Esophagus squamous epithelium (tissue), 5 donors: Measurements from ENCODE around the gene KNOP1. TPM values are rescaled to one million over a fixed set of nuclear protein-coding genes. Genes with fewer than 3 reads are reported as not detected.

ENCODE experiments used
- DNase-seq: peaks from one replicate; lab custom pipeline; 2025; lab: John Stamatoyannopoulos, UW
- H3K27ac ChIP-seq, 4 donors: fragments of 200-600 bp; sonication (generic); one replicate each; pipeline ENCODE4 v1.5.1; 2016 to 2019; ENCODE audit warnings: mild to moderate bottlenecking in 1 of 4
- H3K27me3 ChIP-seq, 4 donors: fragments of 200-600 bp; sonication (generic); 1 replicate in 3 of 4; 2 replicates in 1 of 4; pipeline versions ENCODE4 v1.5.1 to v1.6.0; 2017 to 2021; ENCODE audit warnings: antibody characterized with exemption in 1 of 4
- H3K36me3 ChIP-seq, 3 donors: fragments of 200-600 bp; sonication (generic); one replicate each; pipeline ENCODE4 v1.5.1; 2016 to 2019
- H3K4me1 ChIP-seq, 3 donors: fragments of 200-600 bp; sonication (generic); one replicate each; pipeline ENCODE4 v1.5.1; 2017 to 2019
- H3K4me3 ChIP-seq, 4 donors: fragments of 200-600 bp; sonication (generic); 1 replicate in 3 of 4; 2 replicates in 1 of 4; pipeline ENCODE4 v1.5.1; 2016 to 2019; ENCODE audit warnings: mild to moderate bottlenecking in 2 of 4, moderate library complexity in 1 of 4
- H3K9me3 ChIP-seq, 3 donors: fragments of 200-600 bp; sonication (generic); one replicate each; pipeline ENCODE4 v1.5.1; 2016 to 2019
- POLR2A ChIP-seq, 4 donors: fragments of 450-650 bp; IDR thresholded peaks; one replicate each; pipeline ENCODE4 v1.6.1; 2017; ENCODE audit warnings: antibody characterized with exemption in 4 of 4, mild to moderate bottlenecking in 4 of 4, moderate library complexity in 3 of 4
- WGBS, 2 donors: methylation state at CpG; one replicate each; pipeline ENCODE4 v1.1.5; 2018; 5-methylcytosine and 5-hydroxymethylcytosine counted together
- intact Hi-C: fragments of 100-400 bp; cut with DNase I; formaldehyde crosslinking; loops from one replicate; pipeline ENCODE4 v1.15.0; 2022
- total RNA-seq, 4 donors: library from RNA; depleted of rRNA; stranded (reverse); fragments of >200 nt; gene quantifications; one replicate each; pipeline ENCODE4 v1.1.0, GENCODE V29; 2016
- TF ChIP-seq, protein P1 (sequence below), 6 experiments: fragments of 450-650 bp in 4 of 6; fragments of 200-600 bp in 2 of 6; sonication (generic) in 2 of 6; IDR thresholded peaks; one replicate each; pipeline ENCODE4 v1.5.1; 2016 to 2019; ENCODE audit warnings: antibody characterized with exemption in 6 of 6, mild to moderate bottlenecking in 4 of 6, moderate library complexity in 4 of 6
- donor health status: DM: yes; HTN: yes; CAD: no.

KNOP1 gene
- total RNA-seq, 4 donors from 2014 or later = 9.0 to 14.3 (median 11.7) TPM

DNA sequence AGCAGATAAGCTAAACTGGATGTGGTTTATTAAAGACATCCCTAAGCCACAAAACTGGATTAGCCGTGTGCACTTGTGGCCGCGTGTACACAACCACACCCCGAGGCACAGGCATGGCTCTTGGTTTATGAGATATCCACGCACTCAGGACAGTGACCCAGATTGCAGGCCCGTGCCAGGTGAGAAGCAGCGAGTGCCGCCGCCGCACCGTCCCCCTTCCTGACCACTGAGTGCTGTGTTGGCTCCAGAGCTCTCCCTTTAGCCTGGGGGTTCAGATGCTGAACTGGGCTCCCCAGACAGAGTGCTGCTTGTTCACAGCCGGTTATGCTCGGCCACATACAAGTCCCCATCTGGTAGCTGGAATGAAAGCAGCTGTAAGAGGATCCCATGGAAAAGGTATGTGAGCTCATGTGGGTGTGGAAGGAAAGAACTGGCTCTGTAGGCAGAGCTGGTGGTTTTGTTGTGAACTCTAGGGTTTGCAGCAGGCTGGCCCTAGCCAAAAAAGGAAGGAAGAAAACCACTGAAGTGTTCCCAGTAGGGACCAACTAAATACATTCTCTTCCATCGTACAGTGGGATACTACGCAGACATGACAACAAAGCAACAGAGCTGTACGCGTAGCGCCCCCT, 29.5 kb downstream of the KNOP1 start:
- Histone ChIP-seq H3K36me3 (peaks cover 4 to 83% (median 6%) of the 10 kb centered on the region in 3 donors), H3K27ac (peak overlapping the region in 1 of 4 donors; percentile 11), H3K9me3 (no peaks in the 10 kb centered on the region), H3K27me3 (no peaks in the 10 kb centered on the region), H3K4me1 (peaks cover 0 to 24% (median 8%) of the 10 kb centered on the region in 3 donors), H3K4me3 (no peak overlapping the region)
- DNase-seq = no peak
- no peak for TF ChIP-seq POLR2A (IDR thresholded peaks at IDR 0.05)
- TF ChIP-seq, protein P1, sequence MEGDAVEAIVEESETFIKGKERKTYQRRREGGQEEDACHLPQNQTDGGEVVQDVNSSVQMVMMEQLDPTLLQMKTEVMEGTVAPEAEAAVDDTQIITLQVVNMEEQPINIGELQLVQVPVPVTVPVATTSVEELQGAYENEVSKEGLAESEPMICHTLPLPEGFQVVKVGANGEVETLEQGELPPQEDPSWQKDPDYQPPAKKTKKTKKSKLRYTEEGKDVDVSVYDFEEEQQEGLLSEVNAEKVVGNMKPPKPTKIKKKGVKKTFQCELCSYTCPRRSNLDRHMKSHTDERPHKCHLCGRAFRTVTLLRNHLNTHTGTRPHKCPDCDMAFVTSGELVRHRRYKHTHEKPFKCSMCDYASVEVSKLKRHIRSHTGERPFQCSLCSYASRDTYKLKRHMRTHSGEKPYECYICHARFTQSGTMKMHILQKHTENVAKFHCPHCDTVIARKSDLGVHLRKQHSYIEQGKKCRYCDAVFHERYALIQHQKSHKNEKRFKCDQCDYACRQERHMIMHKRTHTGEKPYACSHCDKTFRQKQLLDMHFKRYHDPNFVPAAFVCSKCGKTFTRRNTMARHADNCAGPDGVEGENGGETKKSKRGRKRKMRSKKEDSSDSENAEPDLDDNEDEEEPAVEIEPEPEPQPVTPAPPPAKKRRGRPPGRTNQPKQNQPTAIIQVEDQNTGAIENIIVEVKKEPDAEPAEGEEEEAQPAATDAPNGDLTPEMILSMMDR (IDR thresholded peaks at IDR 0.05) = no peak
- 87 to 89% methylated on average over 11 to 16 of the region's 18 CpGs for WGBS, 2 donors
- intact Hi-C loops = no loop called here

DNA sequence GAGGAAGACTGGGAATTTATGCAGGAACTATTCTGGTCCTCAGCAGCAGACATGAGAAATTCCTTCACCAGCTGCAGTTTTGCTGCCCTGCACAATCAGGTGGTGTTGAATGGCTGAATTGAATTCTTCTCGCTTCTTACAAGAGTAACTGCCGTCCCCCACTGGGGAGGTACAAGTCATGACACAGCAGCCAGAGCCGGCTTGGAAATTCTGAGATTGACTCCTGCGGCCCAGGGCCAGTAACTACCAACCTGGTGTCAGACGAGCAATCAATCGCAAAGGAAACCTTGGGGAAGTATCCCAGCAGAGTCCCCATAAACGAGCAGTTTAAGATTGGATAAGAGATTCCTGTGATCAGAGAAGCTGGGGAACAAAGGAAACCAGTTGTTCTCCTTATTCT, 30.7 kb downstream of the KNOP1 start:
- peaks cover 6 to 83% (median 12%) of the 10 kb centered on the region in 3 donors for H3K36me3 ChIP-seq

DNA sequence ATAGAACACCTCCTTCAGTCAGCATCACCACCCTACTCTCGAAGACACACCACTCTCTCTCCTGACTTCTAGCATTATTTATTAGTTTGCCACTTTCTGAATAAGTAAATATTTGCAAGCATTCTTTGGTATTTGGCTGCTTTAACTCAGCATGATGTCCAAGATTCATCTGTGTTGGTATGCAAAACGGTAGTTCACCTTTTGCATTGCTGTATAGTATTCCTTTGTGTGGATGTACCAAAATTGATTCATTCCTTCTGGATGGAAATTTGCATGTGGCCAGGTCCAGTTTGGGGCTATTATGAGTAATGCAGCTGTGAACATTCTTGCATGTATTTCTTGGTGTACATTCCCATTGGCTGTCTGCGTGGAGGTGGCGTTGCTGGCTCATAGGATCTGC, 32.9 kb downstream of the KNOP1 start:
- peaks cover 6 to 87% (median 12%) of the 10 kb centered on the region in 3 donors for H3K36me3 ChIP-seq
- H3K4me3 ChIP-seq = no peak overlapping the region
- H3K27me3 ChIP-seq = no peaks in the 10 kb centered on the region
- 95 to 100% methylated on average over 4 of the region's 4 CpGs for WGBS, 2 donors
- H3K4me1 ChIP-seq = peaks cover 0 to 13% (median 5%) of the 10 kb centered on the region in 3 donors
- TF ChIP-seq, protein P1 (IDR thresholded peaks at IDR 0.05) = no peak
- no peak for TF ChIP-seq POLR2A (IDR thresholded peaks at IDR 0.05)
- H3K27ac ChIP-seq = no peak overlapping the region
- DNase-seq = no peak
- H3K9me3 ChIP-seq = no peaks in the 10 kb centered on the region
- intact Hi-C loops = no loop called here

More for the DNA sequence above, 30.7 kb downstream of the KNOP1 start:
- H3K4me1 ChIP-seq = peaks cover 0 to 24% (median 8%) of the 10 kb centered on the region in 3 donors
- intact Hi-C loops = no loop called here
- H3K4me3 ChIP-seq = no peak overlapping the region
- H3K27ac ChIP-seq = no peak overlapping the region
- DNase-seq = no peak
- H3K27me3 ChIP-seq = no peaks in the 10 kb centered on the region
- 87 to 91% methylated on average over 5 to 7 of the region's 7 CpGs for WGBS, 2 donors
- no peak for TF ChIP-seq POLR2A (IDR thresholded peaks at IDR 0.05)
- TF ChIP-seq, protein P1 (IDR thresholded peaks at IDR 0.05) = no peak
- no peaks in the 10 kb centered on the region for H3K9me3 ChIP-seq

DNA sequence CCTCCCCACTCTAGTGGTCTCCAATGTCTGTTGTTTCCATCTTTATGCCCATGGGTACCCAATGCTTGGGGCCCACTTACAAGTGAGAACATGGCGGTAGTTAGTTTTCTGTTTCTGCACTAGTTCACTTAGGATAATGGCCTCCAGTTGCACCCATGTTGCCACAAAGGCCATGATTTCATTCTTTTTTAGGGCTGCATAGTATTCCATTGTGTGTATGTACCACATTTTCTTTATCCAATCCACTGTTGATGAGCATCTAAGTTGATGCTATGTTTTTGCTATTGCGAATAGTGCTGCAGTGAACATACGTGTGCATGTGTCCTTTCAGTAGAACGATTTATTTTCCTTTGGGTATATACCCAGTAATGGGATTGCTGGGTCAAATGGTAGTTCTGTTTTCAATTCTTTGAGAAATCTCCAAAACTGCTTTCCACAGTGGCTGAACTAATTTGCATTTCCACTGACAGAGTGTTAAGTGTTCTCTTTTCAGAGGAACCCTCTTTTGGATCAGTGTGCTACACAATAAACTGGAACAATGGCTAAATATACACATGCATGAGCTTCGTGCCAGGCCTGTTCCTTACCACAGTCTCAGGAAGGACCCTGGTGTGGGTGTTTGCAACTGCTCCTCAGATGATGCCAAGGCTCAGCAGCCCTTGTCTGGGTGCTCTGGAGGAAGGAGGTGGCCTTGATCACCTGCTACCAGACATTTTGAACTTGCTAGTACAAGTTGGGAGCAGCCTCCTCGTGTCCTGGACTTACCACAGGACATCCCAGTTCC, 34.4 kb downstream of the KNOP1 start:
- peaks cover 0 to 3% (median 0%) of the 10 kb centered on the region in 3 donors for H3K4me1 ChIP-seq
- H3K9me3 ChIP-seq = no peaks in the 10 kb centered on the region
- 90% methylated on average over 6 of the region's 6 CpGs for WGBS, 2 donors
- H3K4me3 ChIP-seq = no peak overlapping the region
- no peak for DNase-seq
- TF ChIP-seq POLR2A (IDR thresholded peaks at IDR 0.05) = no peak
- TF ChIP-seq, protein P1 (IDR thresholded peaks at IDR 0.05) = no peak
- H3K27me3 ChIP-seq = no peaks in the 10 kb centered on the region
- peaks cover 6 to 91% (median 12%) of the 10 kb centered on the region in 3 donors for H3K36me3 ChIP-seq
- intact Hi-C loops = no loop called here
- no peak overlapping the region for H3K27ac ChIP-seq

DNA sequence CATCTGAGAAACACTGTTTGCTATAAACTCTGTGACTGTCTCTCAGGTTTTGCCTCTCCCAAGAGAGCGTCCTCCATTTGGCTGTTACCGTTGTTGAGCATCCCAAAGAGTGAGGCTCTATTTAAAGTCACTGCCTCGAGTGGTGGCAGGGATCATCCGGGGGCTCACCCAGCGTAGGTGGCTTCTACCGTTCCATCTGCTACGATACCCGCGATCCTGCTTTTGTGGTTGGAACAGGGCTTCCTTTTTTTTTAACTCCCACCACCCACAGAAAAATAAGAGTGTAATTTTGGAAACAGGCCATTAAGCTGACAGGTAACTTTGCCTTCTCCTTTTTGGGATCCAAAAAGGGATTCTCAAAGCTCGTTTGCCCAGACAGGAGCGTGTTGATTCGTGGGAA, 36.4 kb downstream of the KNOP1 start:
- Histone ChIP-seq H3K36me3 (peaks cover 6 to 90% (median 8%) of the 10 kb centered on the region in 3 donors), H3K9me3 (no peaks in the 10 kb centered on the region), H3K27me3 (no peaks in the 10 kb centered on the region), H3K4me1 (no peaks in the 10 kb centered on the region), H3K4me3 (no peak overlapping the region), H3K27ac (no peak overlapping the region)
- no peak for DNase-seq
- TF ChIP-seq, protein P1 (IDR thresholded peaks at IDR 0.05) = no peak
- no peak for TF ChIP-seq POLR2A (IDR thresholded peaks at IDR 0.05)
- WGBS, 2 donors = 86 to 87% methylated on average over 12 of the region's 12 CpGs
- intact Hi-C loops = no loop called here
